GM21515 (cell line): ENCODE data around the gene SPATA2L.

Experiments
- ATAC-seq: cut with Tn5 transposase; IDR thresholded peaks from one replicate; pipeline ENCODE4 v1.9.1; 2021; ENCODE audit not compliant: unreplicated experiment

The SPATA2L gene

GRCh38 chr16:89729863-89730593, 28.5 kb upstream of the SPATA2L start:
- no peak for ATAC-seq

DNA sequence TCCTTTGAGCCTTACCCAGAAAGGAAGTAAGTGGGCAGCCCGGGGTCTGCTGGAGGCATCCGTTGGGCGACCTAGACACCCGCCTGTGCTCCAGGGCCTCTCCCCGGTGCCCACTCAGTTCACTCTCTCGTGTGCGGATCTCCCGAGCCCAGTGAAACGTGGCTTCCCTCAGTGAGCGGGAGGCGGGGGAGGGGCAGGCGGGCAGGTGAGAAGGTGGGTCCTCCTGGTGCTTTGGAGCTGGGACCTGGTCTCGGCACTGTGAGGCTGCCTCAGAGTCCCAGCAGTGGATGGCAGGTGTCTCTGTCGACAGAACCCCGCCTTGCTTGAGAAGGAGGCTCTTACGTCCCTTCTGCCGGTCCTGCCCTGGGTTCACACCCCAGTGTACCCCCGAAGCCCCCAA, 27.8 kb upstream of the SPATA2L start:
- ATAC-seq: no peak

DNA sequence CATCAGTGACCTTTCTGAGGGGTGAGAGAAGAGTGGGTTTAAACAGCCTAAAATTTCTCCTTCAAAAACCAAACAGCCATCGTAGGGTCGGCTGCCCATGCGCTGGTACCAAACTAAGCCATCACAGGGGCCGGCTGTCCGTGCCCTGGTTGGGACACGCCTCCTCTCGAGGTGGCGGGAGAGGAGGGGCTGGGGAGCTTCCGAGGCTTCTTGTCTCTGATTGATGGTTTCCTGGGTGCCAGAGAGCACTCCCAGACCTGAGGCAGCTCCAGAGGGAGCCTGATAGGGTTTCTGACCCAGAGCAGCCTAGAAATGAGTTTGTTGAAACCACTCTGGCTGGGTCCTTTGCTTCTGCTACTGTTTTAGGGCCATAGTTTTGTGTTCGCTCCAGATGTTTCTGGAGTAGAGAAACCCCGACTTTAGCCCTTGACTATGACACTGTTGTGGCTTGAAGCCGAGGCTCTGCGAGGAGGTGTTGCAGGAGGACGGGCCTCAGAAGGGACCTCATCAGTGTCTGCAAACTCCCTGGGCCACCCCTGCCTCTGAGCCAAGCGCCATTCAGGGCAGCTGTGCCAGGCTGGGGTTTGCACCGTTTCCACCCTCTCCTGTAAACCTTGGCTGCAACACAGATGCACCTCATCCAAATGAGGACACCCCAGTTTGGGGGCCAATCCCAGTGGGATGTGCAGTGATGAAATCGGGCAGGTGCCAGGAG, 26.1 kb upstream of the SPATA2L start:
- no peak for ATAC-seq

- ATAC-seq: no peak
These were observed 22.1 kb upstream of the SPATA2L start for GRCh38 chr16:89723279-89724250.

- no peak for ATAC-seq
These were observed 21.1 kb upstream of the SPATA2L start for GRCh38 chr16:89722392-89723278.

DNA sequence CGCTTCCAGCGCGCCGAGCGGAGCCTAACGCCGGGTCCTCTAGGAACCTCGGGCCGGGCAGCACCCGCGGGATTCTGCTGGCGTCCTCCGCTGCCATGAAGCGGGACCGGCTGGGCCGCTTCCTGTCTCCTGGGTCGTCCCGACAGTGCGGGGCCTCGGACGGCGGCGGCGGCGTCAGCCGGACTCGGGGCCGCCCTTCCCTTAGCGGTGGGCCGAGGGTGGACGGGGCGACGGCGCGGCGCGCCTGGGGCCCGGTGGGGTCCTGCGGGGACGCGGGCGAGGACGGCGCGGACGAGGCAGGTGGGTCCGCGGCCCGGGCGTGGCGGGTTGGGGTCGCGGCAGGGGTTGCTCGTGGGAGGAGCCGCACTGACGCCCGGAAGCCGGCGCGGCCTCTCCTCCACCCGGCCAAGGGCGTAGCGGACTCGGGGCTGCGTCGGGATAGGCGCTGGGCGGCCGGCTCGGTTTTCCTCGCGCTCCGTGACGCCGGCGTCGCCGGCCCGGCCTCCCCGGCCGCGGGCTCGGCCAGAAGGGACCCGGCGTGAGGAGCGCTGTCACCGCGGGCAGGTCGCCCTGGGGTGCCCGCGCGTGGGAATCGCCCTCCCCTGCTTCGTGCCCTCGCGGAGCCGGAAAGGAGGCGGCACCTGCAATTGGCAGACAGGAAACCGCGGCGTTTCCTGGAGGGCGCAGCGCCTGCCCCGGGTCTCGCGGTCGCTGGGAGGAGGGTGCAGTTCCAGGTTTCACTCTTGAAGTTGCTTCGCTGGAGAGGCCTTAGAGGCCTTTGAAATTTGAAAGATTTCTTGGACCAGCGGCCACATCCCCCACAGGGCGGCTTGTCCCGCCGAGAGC, 20.3 kb upstream of the SPATA2L start:
- ATAC-seq: peak; percentile 21

DNA sequence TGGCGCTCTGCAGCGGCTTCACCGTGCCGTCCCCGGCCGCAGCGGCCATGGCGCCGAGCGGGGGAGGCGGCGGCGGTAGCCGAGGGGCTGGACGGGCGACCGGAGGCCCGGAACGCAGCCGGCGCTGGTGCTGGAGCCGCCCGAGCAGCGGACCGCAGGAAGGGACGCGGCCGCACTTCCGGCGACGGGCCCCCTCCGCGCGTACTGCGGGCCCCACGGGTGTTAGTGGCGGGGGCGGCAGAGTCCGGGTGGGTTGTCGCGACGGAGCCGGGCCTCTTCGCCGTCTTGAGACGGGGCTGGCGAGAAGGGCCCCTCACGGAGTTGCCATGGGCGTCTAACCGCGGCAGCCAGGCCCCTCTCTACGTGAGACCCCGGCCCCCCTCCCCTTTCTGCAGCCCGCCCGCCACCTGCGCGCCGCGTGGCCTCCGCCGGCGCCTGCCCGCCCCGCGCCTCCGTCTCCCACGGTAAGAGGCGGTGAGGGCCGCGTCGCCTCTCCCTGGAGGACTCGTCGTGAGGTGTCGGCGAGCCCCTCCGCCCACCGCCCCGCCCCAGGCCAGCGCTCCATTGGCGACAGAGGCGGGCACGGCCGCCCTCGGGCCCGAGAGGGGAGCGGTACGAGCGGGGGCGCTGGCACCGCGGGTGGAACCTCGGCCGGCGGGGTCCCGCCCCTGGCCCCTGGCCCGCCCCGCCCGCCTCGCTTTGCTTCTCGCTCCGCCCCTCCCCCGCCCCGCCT, 19.5 kb upstream of the SPATA2L start, which contains the start of the genes VPS9D1 and ZNF276:
Gene VPS9D1, minus strand, starts transcription at position 86 of the 733 bp plus-strand sequence. Its CDS starts 37 bp downstream, at position 49.
Gene ZNF276, plus strand, starts transcription at position 725 of the 733 bp plus-strand sequence. CDS start 104 bp downstream, outside the sequence.
- peak; percentile 41 for ATAC-seq

- ATAC-seq: peak; percentile 24
These were observed 19.0 kb upstream of the SPATA2L start for GRCh38 chr16:89720551-89720812.

DNA sequence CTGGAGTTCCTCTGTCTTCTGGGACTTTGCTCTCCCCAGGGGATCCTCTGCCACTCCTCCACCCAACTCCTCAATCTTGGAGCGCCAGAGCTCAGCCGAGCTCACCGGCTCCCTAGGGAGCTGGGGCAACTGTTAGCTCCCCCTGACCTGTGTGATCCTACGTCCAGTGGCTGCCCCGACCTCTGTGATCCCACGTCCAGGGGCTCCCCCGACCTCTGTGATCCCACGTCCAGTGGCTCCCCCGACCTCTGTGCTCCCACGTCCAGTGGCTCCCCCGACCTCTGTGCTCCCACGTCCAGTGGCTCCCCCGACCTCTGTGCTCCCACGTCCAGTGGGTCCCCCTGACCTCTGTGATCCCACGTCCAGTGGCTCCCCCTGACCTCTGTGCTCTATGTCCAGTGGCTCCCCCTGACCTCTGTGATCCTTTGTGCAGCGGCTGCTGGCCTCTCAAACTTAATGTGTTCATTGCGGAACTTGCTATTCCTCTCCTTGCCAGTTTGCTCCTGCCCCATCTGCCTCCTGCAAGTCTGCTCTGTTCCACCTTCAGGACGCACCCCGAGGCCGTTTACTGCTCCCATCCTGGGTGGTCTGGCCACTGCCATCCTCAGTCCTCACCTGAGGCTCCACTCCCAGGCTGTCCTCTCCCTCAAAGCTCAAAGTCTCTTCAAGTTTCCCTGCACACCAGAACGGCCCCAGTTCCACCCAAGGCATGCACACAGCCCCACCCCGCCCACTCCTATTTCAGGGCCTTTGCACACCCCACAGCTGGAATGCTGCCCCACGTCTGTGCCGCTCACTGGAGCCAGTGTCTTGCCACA, 16.4 kb upstream of the SPATA2L start:
- no peak for ATAC-seq

DNA sequence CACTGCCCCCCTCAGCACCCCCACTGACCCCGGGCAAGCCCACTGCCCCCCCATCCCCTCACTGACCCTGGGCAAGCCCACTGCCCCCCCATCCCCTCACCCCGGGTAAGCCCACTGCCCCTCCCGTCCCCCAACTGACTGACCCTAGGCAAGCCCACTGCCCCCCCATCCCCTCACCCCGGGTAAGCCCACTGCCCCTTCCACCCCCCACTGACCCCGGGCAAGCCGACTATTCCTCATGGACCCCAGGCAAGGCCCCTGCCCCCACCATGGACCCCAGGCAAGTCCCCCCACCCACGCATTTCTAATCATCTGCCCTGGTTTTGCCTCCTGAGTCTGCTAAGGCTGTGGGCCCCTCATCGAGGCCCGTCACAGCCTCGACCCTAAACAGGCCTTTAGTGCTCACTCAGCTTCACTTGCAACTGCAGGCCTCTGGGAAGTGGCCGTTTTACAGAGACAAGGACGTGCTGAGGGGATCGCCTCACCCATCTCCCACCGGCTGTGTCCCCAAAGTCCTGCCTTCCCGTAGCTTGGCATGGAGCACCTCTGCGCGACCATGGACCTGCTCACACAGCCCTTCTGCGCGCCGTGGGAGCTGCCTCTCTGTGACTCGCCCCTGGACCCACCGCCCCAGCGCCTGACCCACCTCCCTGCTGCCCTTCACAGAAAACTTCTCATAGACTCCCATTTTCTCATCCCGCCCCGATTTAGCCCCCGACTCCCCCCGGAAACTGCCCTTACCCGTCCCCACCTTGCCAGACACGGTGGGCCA, 15.6 kb upstream of the SPATA2L start:
- ATAC-seq: no peak

DNA sequence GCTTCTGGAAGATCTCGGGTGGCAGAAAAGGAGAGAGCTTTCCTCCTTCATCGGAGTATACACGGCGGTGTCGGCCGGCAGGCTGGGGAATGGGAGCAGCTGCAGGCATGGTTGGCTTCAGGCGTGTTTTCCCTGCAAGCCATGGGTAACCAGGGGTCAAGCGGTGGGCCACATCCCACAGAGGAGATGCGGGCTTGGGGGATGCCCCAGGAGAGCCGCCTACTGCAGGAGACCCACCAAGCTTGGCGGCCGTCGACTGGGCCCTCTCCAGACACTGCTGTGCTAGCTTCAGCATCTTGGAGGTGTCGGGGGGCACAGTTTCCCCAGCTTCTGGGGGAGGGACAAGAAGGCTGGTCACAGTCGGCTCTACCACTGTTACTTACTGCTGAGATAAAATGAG, 15.0 kb upstream of the SPATA2L start:
- no peak for ATAC-seq

- no peak for ATAC-seq
These were observed 10.8 kb upstream of the SPATA2L start for GRCh38 chr16:89712274-89712781.

DNA sequence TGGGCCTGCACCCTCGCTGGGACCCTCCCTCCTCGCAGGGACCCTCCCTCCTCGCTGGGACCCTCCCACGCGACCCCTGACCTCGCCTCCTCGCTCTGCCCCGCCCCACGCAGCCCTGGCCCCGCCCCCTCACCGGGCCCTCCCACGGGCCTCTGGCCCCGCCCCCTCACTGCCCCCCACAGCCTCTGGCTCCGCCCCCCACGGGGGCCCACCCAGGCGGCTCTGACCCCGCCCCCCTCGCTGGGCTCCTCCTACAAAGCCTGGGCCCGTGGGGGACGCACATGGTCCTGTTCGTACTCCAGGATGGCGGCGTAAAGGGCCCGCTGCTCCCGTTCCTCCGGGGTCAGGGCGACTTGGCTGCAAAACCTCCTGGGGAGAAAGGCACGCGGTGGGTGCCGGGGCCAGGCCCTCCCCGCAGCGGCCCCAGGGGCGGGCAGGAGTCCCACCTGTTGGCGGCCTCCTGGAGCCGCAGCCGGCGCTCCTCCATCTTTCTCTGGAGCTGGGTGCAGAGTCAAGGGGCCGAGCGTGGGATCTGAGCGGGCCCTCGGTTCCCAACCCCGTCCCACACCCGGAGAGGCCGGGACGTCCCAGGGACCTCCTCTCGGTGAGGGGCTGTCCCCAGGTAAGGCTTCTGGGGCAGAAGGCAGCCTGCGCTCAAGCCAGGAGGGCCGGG, 10.2 kb upstream of the SPATA2L start:
- no peak for ATAC-seq

DNA sequence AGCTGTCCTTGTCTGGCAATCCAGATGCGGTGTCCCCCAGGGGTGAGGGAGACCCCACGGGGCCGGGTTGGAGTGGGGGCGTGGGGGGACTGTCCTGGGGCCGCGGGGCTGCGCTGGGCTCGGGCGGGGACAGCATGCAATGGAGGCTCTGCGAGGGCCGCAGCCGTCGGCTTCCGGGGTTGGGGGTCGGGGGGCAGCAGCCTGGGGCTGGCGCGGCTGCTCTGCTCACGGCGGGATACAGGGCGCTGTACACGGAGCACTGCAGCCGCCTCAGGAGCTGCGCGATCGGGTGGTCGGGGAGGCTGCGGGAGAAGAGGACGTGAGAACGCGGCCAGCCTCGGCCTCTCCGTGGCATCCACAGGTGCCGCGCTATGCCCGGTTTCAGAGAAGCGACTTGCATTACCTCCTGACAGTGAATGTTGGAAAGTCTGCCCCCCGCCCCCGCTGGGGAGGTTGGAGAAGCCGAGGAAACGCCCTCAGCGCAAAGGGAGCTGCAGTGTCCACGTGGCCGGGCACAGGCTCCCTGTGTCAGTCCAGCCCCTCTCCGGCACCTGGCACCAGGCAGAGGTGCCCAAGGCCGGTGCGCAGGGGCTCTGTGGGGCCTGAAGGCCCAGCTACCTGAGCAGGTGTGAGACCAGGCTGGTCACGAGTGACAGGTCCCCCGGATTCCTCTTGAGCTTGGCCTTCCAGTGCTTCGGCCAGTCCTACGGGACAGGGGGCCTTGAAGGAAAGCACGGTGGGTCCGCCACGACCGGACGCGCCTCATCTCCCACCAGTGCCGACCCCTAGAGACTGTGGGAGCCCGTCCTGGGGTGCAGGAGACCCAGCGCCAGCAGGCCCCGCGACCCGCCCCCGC, 9.4 kb upstream of the SPATA2L start:
- no peak for ATAC-seq

DNA sequence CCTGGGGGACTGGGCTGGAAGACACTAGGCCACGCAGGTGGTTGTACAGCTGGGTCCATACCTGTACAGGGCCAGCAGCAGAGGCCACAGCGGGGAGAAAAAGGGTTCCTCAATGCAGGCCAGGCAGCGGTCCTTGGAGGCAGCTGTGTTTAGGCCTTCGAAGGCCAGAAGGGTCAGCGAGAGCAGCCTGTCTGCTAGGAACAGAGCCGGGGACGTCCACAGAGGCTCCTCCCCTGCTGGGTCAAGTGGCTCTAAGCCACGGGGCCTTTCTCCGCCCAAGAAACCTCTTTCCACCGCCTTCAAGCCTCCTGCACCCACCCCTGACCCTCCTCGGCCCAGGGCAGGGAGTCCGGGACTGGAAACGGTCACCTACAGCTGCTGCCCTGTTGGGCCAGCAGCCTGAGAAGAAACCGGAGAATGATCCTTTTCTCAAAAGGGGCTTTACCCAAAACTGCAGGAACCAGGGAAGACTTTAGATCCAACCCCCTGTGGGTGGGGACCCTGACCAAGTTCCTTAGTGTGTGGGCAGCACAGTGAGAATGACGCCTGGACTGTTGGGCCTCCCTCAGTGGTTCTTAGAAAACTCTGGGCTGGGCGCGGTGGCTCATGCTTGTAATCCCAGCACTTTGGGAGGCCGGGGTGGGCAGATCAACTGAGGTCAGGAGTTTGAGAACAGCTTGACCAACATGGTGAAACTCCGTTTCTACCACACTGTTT, 8.4 kb upstream of the SPATA2L start:
- no peak for ATAC-seq
